Loucy (cell line): ENCODE measurements around the gene APMAP.

Source experiments
- CTCF ChIP-seq: fragments of 200-600 bp; sonication (generic); conservative IDR thresholded peaks from 2 replicates; pipeline ENCODE4 v1.5.1; 2014; ENCODE audit warnings: mild to moderate bottlenecking, antibody characterized with exemption, low read length
- EZH2phosphoT487 ChIP-seq: fragments of 200-600 bp; IDR thresholded peaks from 2 replicates; pipeline ENCODE4 v1.6.1; 2018; ENCODE audit warnings: antibody characterized with exemption, mild to moderate bottlenecking, moderate library complexity, borderline replicate concordance

- TF ChIP-seq CTCF (no peak), EZH2phosphoT487 (no peak)
Observed at GRCh38 chr20:24943196-24943595, 49.4 kb downstream of the APMAP start.
